SK-N-SH (cell line): ENCODE results near the gene GPS2.

Source experiments
- CTCF ChIP-seq: fragments of 200-600 bp; sonication (generic); IDR thresholded peaks from 2 replicates; pipeline ENCODE4 v1.6.1; 2017; ENCODE audit warnings: antibody characterized with exemption, mild to moderate bottlenecking, moderate library complexity
- EP300 ChIP-seq, 2 experiments: IDR thresholded peaks; 2 replicates each; pipeline versions ENCODE4 v1.4.0 to v1.6.1; 2012; ENCODE audit warnings: borderline replicate concordance in 1 of 2, low read depth in 1 of 2, low read length in 1 of 2
- JUND ChIP-seq: IDR thresholded peaks from 2 replicates; pipeline ENCODE4 v1.4.0; 2012
- RCOR1 ChIP-seq: fragments of 150-350 bp; IDR thresholded peaks from 2 replicates; pipeline ENCODE4 v1.6.1; 2017; ENCODE audit warnings: antibody characterized with exemption, low read length
- RFX5 ChIP-seq: IDR thresholded peaks from 2 replicates; pipeline ENCODE4 v1.6.1; 2012; ENCODE audit warnings: mild to moderate bottlenecking, improper control_type of control experiment, low read length
- RXRA ChIP-seq: IDR thresholded peaks from 2 replicates; pipeline ENCODE4 v1.4.0; 2012; ENCODE audit warnings: low read depth, mild to moderate bottlenecking, borderline replicate concordance
- USF2 ChIP-seq: fragments of 150-350 bp; IDR thresholded peaks from 2 replicates; pipeline ENCODE4 v1.6.1; 2017; ENCODE audit warnings: antibody characterized with exemption, low read length, low read depth, borderline replicate concordance
- ZBTB33 ChIP-seq: IDR thresholded peaks from 2 replicates; pipeline ENCODE4 v1.4.0; 2012; ENCODE audit warnings: low read depth, borderline replicate concordance

- TF ChIP-seq ZBTB33 = 0 out of 2 replicates have a peak, but pooled peaks have one; percentile 11
- no peak for TF ChIP-seq USF2
- TF ChIP-seq RFX5 = no peak
- no peak for TF ChIP-seq CTCF
- TF ChIP-seq RXRA = peak; percentile 57; the same call in 1 of the 2 replicates
- TF ChIP-seq RCOR1 = no peak
- TF ChIP-seq EP300 (IDR thresholded peaks at IDR 0.05; ENCODE audit: borderline replicate concordance in 1 of 2, low read depth in 1 of 2, low read length in 1 of 2) = peak in 1 of 2 experiments; percentile 14; a peak in 1 of 4 replicates
- no peak for TF ChIP-seq JUND
Observed at GRCh38 chr17:7351665-7352502, 36.7 kb upstream of the GPS2 start, which contains the start of gene KCTD11.
